ENCODE measurements around the gene HOMER2. TPM values are rescaled to one million over a fixed set of nuclear protein-coding genes. Genes with fewer than 3 reads are reported as not detected.

Gene HOMER2
- total and polyA plus RNA-seq, 9 of the 15 experiments (the other 6 are each of a cell fraction or from before 2014, with no cell fraction given), result 0.13 to 0.47 (median 0.29) TPM; not detected in 1

DNA sequence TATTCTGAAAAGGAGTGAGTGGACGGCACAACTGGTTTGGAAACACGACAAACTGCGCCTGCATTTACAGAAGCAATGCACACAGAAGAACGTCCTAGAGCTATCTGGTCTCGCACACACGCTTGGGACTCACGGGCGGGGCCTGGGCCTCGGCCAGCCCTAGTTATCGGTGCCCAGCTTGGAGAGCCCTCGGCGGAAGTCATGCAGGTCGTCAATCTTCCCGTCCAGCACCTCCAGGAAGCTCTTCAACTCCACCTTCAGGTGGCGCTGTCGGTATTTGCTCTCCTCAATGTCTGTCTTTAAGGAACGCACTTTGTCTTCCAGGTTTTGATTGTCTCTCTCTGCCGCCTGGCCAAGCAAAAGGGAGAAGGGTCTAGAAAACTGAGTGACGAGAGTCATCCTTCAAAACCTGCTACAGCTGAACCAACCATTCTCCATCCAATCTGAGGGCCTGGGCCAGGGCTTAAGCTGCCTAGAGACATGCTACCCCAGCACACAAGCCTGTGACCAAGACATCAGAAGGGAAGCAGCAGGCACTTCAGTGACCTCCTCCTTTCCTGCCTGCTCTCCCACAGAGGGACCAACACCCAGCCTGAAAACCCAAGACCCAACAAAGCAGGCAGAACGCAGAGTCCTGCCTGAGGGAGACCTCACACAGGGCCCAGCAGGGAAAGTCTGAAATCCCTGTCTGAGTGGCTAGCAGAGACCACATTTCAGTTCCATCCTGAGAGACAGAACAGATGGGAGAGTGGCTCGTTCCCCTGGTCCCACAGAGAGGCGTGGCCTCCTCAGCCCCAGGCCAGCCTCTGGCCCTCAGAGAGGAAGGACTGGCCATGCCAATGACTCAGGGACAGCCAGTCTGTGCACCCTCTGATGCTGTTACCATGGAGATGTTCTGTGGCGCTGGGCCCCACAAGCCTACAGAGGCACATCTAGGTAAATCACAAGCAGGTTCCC lies 102.7 kb downstream of the HOMER2 start (continued):
- TF ChIP-seq, protein P1, sequence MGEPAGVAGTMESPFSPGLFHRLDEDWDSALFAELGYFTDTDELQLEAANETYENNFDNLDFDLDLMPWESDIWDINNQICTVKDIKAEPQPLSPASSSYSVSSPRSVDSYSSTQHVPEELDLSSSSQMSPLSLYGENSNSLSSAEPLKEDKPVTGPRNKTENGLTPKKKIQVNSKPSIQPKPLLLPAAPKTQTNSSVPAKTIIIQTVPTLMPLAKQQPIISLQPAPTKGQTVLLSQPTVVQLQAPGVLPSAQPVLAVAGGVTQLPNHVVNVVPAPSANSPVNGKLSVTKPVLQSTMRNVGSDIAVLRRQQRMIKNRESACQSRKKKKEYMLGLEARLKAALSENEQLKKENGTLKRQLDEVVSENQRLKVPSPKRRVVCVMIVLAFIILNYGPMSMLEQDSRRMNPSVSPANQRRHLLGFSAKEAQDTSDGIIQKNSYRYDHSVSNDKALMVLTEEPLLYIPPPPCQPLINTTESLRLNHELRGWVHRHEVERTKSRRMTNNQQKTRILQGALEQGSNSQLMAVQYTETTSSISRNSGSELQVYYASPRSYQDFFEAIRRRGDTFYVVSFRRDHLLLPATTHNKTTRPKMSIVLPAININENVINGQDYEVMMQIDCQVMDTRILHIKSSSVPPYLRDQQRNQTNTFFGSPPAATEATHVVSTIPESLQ (CRISPR knock-in tag; IDR thresholded peaks at IDR 0.05), result peak; percentile 46; the same call in 1 of the 2 replicates
- TF ChIP-seq ZNF583 (CRISPR knock-in tag; IDR thresholded peaks at IDR 0.05) (no peak), ZNF274 (IDR thresholded peaks at IDR 0.05; ENCODE audit: borderline replicate concordance, low read depth, low read length) (no peak), ZNF239 (CRISPR knock-in tag; IDR thresholded peaks at IDR 0.05) (no peak), ZZZ3 (IDR thresholded peaks at IDR 0.05) (no peak), LCOR (CRISPR knock-in tag; IDR thresholded peaks at IDR 0.05) (peak; percentile 61), BRD4 (IDR thresholded peaks at IDR 0.05) (no peak), GTF2E2 (tag; IDR thresholded peaks at IDR 0.05) (no peak), GATAD2B (IDR thresholded peaks at IDR 0.05; ENCODE audit: borderline replicate concordance) (peak; percentile 46; the same call in 1 of the 2 replicates), ATF7 (IDR thresholded peaks at IDR 0.05) (peak; percentile 78), ZKSCAN1 (IDR thresholded peaks at IDR 0.05; ENCODE audit: low read depth, low read length) (peak; percentile 53), HEY1 (CRISPR knock-in tag; IDR thresholded peaks at IDR 0.05; ENCODE audit: borderline replicate concordance) (no peak), SIN3A (IDR thresholded peaks at IDR 0.05; ENCODE audit: borderline replicate concordance in 2 of 2, control insufficient read depth in 1 of 2, low read depth in 2 of 2, low read length in 2 of 2) (no peak; a peak in 1 of 4 replicates), SNAPC5 (CRISPR knock-in tag; IDR thresholded peaks at IDR 0.05) (no peak), CREM (IDR thresholded peaks at IDR 0.05; ENCODE audit: low read depth) (peak; percentile 76), ZNF146 (CRISPR knock-in tag; IDR thresholded peaks at IDR 0.05; ENCODE audit: unreplicated experiment) (no peak), SP2 (IDR thresholded peaks at IDR 0.05; ENCODE audit: extremely low read depth, low read depth, low read length, poor library complexity, severe bottlenecking) (no peak), MBD2 (IDR thresholded peaks at IDR 0.05; ENCODE audit: borderline replicate concordance, low read depth) (0 out of 2 replicates have a peak, but pooled peaks have one; percentile 39), TAF15 (IDR thresholded peaks at IDR 0.05; ENCODE audit: low read depth, low read length) (no peak), PHF8 (IDR thresholded peaks at IDR 0.05; ENCODE audit: borderline replicate concordance, low read length) (peak; percentile 27; the same call in 1 of the 2 replicates), TAF7 (tag; IDR thresholded peaks at IDR 0.05) (no peak), ZNF408 (CRISPR knock-in tag; IDR thresholded peaks at IDR 0.05; ENCODE audit: low read depth) (no peak), MIER1 (IDR thresholded peaks at IDR 0.05; ENCODE audit: low read depth) (no peak; the same call in 1 of the 2 replicates), SMAD3 (CRISPR knock-in tag; conservative IDR thresholded peaks at IDR 0.05) (no peak), PHB (CRISPR knock-in tag; IDR thresholded peaks at IDR 0.05) (no peak), NCOA6 (IDR thresholded peaks at IDR 0.05) (no peak), ELK3 (CRISPR knock-in tag; IDR thresholded peaks at IDR 0.05) (no peak), ELF1 (tag; IDR thresholded peaks at IDR 0.05) (peak; percentile 69)

Data from K562 (cell line).